SK-N-SH treated with all-trans-retinoic acid at 6 μM for 48 hours (cell line): ENCODE results near the gene NRXN3.

Experiments used
- ARNTL ChIP-seq: fragments of 450-650 bp; formaldehyde crosslinking; IDR thresholded peaks from 2 replicates; pipeline ENCODE4 v1.5.0; 2020; ENCODE audit warnings: low read depth, mild to moderate bottlenecking, moderate library complexity, borderline replicate concordance
- ZFP3 ChIP-seq: fragments of 250-450 bp; sonication (Bioruptor Pico); IDR thresholded peaks from 2 replicates; pipeline ENCODE4 v1.5.0; 2020; ENCODE audit warnings: mild to moderate bottlenecking, moderate library complexity

- no peak for TF ChIP-seq ARNTL (CRISPR knock-in tag)
- no peak for TF ChIP-seq ZFP3 (CRISPR knock-in tag)
Measured at GRCh38 chr14:79786522-79786921, 1616.3 kb downstream of the NRXN3 start.
